ENCODE measurements around the gene GART.

DNA sequence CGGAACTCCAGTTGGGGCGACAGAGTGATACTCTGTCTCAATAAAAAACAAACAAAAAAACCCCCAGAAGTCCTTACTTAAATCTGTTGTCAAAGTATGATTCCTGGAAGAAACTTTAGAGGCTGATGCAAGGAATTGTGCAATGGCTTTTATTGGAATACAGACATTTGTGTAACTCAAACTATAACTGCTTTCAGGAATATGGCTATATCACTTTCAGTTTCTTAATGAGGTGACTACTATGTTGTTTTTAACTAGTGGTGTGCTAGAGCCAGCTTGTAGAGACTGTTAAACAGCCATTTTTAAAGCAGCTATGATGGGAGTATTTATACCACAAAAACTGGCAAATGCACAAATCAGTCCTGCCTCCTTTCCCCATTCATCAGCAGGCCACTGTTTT is 27.7 kb downstream of the GART start:
- TF ChIP-seq POLR2A (IDR thresholded peaks at IDR 0.05; ENCODE audit: low read depth, low read length) (no peak), POLR2AphosphoS5 (IDR thresholded peaks at IDR 0.05; ENCODE audit: low read depth, low read length) (no peak), SPI1 (IDR thresholded peaks at IDR 0.05; ENCODE audit: low read depth, low read length) (no peak), TAF1 (IDR thresholded peaks at IDR 0.05; ENCODE audit: low read depth, low read length) (no peak)

Data from GM12891 (cell line).